Effector memory CD4-positive, alpha-beta T cell (primary cell): ENCODE measurements around the gene TRIM2.

Experiments used
- DNase-seq, 3 donors: peaks; one replicate each; pipeline ENCODE4 v3.0.0-alpha.2; 2020
- H3K27ac ChIP-seq: 2 replicates; pipeline ENCODE4 v1.7.0; 2013; ENCODE audit warnings: mild to moderate bottlenecking, low read length, moderate library complexity; ENCODE audit not compliant: insufficient read depth, poor library complexity, severe bottlenecking
- H3K27me3 ChIP-seq: replicated peaks from 2 replicates; pipeline ENCODE4 v1.7.0; 2013; ENCODE audit warnings: mild to moderate bottlenecking, low read length; ENCODE audit not compliant: insufficient read depth, control insufficient read depth, poor library complexity, severe bottlenecking
- H3K36me3 ChIP-seq: 2 replicates; pipeline ENCODE4 v1.7.0; 2013; ENCODE audit warnings: mild to moderate bottlenecking, low read length, moderate library complexity; ENCODE audit not compliant: control insufficient read depth, insufficient read depth
- H3K4me1 ChIP-seq: 2 replicates; pipeline ENCODE4 v1.7.0; 2013; ENCODE audit warnings: low read length, mild to moderate bottlenecking; ENCODE audit not compliant: control insufficient read depth, insufficient read depth, poor library complexity, severe bottlenecking
- H3K4me3 ChIP-seq: 2 replicates; pipeline ENCODE4 v1.7.0; 2013; ENCODE audit warnings: low read length, low read depth, mild to moderate bottlenecking; ENCODE audit not compliant: insufficient read depth, poor library complexity, severe bottlenecking
- H3K9me3 ChIP-seq: 2 replicates; pipeline ENCODE4 v1.7.0; 2013; ENCODE audit warnings: mild to moderate bottlenecking, low read length, moderate library complexity; ENCODE audit not compliant: control insufficient read depth

The TRIM2 gene

DNA sequence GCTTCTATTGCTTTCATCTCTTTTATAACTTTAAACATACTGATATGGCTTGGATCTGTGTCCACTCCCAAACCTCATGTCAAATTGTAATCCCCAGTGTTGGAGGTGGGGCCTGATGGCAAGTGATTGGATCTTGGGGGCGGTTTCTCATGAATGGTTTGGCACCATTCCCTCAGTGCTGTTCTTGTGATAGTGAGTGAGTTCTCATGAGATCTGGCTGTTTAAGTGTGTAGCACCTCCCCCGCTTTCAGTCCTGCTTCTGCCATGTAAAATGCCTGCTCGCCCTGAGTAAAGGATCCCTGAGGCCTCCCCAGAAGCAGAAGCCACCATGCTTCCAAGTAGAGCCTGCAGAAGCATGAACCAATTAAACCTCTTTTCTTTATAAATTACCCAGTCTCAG is 157.9 kb downstream of the TRIM2 start:
- DNase-seq = no peak
- Histone ChIP-seq H3K27ac (no peak overlapping the region), H3K27me3 (no peaks in the 10 kb centered on the region), H3K9me3 (no peaks in the 10 kb centered on the region), H3K36me3 (no peaks in the 10 kb centered on the region), H3K4me1 (no peaks in the 10 kb centered on the region), H3K4me3 (no peak overlapping the region)

DNA sequence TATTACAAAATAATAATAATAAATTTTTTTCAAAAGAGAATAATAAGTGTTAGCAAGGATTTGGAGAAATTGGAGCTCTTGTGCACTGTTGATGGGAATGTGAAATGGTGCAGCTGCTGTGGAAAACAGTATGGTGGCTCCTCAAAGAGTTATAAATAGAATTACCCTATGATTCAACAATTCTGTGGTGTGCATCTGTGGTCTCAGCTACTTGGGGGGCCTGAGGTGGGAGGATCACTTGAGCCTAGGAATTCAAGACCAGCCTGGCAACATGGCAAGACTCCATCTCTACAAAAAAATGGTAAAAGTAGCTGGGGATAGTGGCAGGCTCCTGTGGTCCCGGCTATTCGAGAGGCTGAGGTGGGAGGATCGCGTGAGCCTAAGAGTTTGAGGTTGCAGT is 159.8 kb downstream of the TRIM2 start:
- DNase-seq = no peak

DNA sequence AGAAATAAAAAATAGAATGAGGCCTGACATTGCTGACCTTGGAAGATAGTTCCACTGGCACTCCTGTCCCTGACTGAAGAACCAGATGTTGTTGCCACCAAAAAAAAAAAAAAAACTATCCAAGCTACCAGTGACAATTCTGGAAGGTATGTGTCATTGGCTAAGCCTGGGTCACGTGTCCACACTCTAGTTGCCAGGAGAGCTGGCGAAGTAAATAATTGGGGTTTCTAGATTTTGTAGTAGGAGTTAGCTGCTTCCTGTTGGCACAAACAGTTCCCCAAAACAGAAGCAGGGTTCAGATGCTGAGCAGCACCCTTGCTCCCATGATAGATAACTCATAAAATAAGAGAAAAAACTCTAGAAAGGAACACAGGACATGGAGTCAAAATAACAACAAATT is 160.8 kb downstream of the TRIM2 start:
- Histone ChIP-seq H3K27me3 (no peaks in the 10 kb centered on the region), H3K4me3 (no peak overlapping the region), H3K27ac (no peak overlapping the region), H3K9me3 (no peaks in the 10 kb centered on the region), H3K36me3 (no peaks in the 10 kb centered on the region), H3K4me1 (no peaks in the 10 kb centered on the region)
- no peak for DNase-seq

More for the DNA sequence above, 159.8 kb downstream of the TRIM2 start:
- Histone ChIP-seq H3K36me3 (no peaks in the 10 kb centered on the region), H3K27me3 (no peaks in the 10 kb centered on the region), H3K9me3 (no peaks in the 10 kb centered on the region), H3K27ac (no peak overlapping the region), H3K4me1 (no peaks in the 10 kb centered on the region), H3K4me3 (no peak overlapping the region)

DNA sequence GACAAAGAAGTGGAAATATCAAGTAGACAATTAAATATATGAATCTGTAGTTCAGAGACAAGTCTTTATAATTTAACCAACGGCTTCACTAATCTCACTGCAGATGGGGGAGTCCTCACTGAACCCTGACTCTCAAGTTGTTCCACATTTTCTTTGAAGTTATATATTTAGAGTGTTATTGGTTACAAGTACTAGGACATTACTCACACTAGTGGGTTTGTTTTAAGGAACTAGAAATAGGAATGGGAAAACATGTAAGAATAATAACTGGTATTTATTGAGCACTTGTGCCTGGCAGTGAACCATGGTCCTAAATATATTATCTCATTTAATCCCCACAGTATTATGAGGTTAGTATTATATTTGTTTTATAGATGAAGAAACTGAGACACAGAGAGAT is 162.2 kb downstream of the TRIM2 start:
- Histone ChIP-seq H3K4me1 (no peaks in the 10 kb centered on the region), H3K4me3 (no peak overlapping the region), H3K27ac (no peak overlapping the region), H3K36me3 (no peaks in the 10 kb centered on the region), H3K9me3 (no peaks in the 10 kb centered on the region), H3K27me3 (no peaks in the 10 kb centered on the region)
- DNase-seq = no peak

DNA sequence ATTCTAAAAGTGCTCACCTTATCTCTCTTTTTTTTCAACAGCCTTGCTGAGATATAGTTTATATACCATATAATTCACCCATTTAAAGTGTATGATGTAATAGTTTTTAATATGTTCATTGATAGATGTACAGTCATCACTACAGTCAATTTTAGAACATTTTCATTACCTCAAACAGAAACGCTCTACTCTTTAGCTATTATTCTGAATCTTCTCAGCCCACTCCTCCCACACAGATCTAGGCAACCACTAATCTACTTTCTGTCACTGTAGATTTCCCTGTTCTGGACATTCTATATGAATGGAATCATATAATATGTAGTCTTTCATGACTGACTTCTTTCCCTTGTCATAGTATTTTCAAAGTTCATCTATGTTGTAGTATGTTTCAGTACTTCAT is 162.8 kb downstream of the TRIM2 start:
- no peaks in the 10 kb centered on the region for H3K27me3 ChIP-seq
- H3K9me3 ChIP-seq = no peaks in the 10 kb centered on the region
- no peaks in the 10 kb centered on the region for H3K4me1 ChIP-seq
- no peak overlapping the region for H3K4me3 ChIP-seq
- no peak overlapping the region for H3K27ac ChIP-seq
- no peak for DNase-seq
- H3K36me3 ChIP-seq = no peaks in the 10 kb centered on the region

DNA sequence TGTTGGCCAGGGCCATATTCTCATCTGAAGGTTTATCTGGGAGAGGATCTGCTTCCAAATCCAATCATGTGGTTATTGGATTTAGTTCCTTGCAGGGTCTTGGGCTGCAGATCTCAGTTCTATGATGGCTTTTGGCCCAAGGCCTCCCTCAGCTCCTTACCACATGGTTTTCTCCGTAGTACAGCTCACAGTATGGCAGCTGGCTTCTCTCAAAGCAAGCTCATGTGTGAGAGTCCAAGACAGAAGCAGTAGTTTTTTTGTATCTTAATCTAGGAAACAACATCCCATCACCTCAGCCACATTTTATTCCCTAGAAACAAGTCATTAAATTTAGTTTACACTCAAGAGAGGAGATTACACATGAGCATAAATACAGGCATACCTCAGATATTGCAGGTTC is 164.8 kb downstream of the TRIM2 start:
- Histone ChIP-seq H3K9me3 (no peaks in the 10 kb centered on the region), H3K27me3 (no peaks in the 10 kb centered on the region), H3K4me3 (no peak overlapping the region), H3K36me3 (no peaks in the 10 kb centered on the region), H3K4me1 (no peaks in the 10 kb centered on the region), H3K27ac (no peak overlapping the region)
- DNase-seq = no peak

DNA sequence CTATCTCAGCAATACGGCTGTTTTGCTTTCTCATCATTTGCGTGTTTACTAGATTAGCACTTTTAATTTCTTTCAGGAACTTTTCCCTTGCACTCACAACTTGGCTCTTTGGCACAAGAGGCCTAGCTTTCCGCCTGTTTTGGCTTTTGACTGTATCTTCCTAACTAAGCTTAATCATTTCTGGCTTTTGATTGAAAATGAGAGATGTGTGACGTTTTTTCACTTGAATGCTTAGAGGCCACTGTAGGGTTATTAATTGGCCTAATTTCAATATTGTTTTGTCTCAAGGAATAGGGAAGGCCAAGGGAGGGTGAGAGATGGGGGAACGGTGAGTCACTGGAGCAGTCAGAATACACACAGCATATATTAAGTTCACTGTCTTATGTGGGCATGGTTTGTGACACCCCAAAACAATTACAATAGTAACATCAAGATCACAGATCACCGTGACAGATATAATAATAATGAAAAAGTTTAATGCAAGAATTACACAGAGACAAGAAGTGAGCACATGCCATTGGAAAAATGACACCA is 167.5 kb downstream of the TRIM2 start:
- Histone ChIP-seq H3K9me3 (no peaks in the 10 kb centered on the region), H3K27me3 (no peaks in the 10 kb centered on the region), H3K4me1 (no peaks in the 10 kb centered on the region), H3K4me3 (no peak overlapping the region), H3K36me3 (no peaks in the 10 kb centered on the region), H3K27ac (no peak overlapping the region)
- DNase-seq = no peak

DNA sequence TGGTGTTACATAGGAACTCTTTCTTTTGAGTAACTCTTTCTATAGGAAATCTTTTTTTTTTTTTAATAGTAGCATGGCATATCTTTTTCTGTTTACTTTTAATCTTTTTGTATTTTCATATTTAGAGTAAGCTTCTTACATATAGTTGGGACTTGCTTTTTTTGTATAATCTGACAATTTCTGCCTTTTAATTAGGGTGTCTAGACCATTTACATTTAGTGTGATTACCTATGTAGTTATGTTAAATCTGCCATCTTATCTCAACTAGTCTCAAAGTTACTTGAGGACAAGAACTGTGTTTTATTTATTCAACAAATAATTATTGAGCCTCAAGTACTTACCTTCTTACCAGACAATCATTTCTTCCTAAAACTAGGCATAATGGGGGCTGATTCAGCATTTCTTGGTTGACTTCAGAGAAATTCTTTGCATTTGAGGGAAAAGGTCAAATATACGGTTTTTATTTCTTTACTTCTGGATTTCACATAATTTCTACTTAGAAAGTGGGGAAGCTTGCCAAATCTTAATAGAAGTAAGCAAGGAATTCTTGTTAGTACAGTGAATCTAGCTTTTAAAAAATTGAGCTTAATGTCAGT is 168.8 kb downstream of the TRIM2 start:
- H3K27me3 ChIP-seq = no peaks in the 10 kb centered on the region

DNA sequence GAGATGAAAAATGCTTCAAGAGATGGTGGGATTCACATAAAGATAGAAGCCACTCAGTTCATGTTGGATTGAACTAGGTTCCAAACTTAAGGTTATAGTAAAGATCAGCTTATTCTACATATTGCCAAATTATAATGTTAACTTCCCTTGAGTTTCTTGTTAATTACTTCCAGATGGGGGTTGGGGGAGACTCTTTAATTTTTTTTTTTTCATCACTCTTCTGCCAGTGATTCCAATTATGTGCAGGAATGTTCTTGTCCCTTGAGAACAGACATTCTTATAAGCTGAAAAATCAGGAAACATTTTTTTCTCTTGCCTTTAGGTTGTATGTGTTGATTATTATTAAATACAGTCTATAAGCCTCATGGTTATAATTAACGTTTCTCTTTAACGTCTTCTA is 170.2 kb downstream of the TRIM2 start:
- H3K36me3 ChIP-seq = no peaks in the 10 kb centered on the region
- DNase-seq = no peak
- no peak overlapping the region for H3K4me3 ChIP-seq
- no peaks in the 10 kb centered on the region for H3K9me3 ChIP-seq
- no peak overlapping the region for H3K27ac ChIP-seq
- H3K27me3 ChIP-seq = no peaks in the 10 kb centered on the region
- H3K4me1 ChIP-seq = no peaks in the 10 kb centered on the region

More for the DNA sequence above, 168.8 kb downstream of the TRIM2 start:
- Histone ChIP-seq H3K4me3 (no peak overlapping the region), H3K36me3 (no peaks in the 10 kb centered on the region), H3K27ac (no peak overlapping the region), H3K4me1 (no peaks in the 10 kb centered on the region), H3K9me3 (no peaks in the 10 kb centered on the region)
- no peak for DNase-seq

DNA sequence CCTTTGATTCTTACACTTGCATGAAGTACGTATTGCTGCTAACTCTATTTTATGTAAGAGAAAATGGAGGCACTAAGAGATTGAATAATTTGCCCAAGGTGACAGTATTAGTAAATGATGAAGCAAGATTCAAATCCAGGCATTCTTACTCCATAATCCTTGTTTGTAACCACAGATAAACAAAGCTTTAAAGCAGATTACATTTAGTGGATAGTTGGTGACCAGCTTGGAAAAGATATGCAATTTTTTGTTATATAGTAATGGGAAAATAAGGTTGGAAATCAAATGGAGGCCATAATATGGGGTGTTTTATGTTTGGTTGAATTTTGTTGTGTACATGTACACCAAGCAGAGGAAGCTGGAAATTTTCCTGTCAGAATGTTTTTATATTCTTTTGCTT is 171.1 kb downstream of the TRIM2 start:
- Histone ChIP-seq H3K4me3 (no peak overlapping the region), H3K27me3 (no peaks in the 10 kb centered on the region), H3K4me1 (no peaks in the 10 kb centered on the region), H3K36me3 (no peaks in the 10 kb centered on the region), H3K9me3 (no peaks in the 10 kb centered on the region), H3K27ac (no peak overlapping the region)
- no peak for DNase-seq
